OCI-LY1 (cell line): ENCODE measurements around the gene CEP162.

Experiments
- H2AFZ ChIP-seq: fragments of 200-600 bp; sonication (generic), shearing (Covaris generic); 2 replicates; pipeline ENCODE4 v1.6.0; 2014; ENCODE audit warnings: antibody characterized with exemption, mild to moderate bottlenecking, low read length
- H3F3A ChIP-seq: fragments of 200-600 bp; sonication (generic), shearing (Covaris generic); 2 replicates; pipeline ENCODE4 v1.6.0; 2014; ENCODE audit warnings: mild to moderate bottlenecking, antibody characterized with exemption, low read length, moderate library complexity; ENCODE audit not compliant: insufficient read depth
- H3K27ac ChIP-seq: fragments of 200-600 bp; sonication (generic); 2 replicates; pipeline ENCODE4 v1.5.1; 2014; ENCODE audit warnings: low read length, mixed run types, mild to moderate bottlenecking, low read depth; ENCODE audit not compliant: poor library complexity, severe bottlenecking
- H3K27me3 ChIP-seq: fragments of 200-600 bp; sonication (generic); 2 replicates; pipeline ENCODE4 v1.6.0; 2014; ENCODE audit warnings: antibody characterized with exemption, mild to moderate bottlenecking, low read length, moderate library complexity; ENCODE audit not compliant: insufficient read depth
- H3K36me3 ChIP-seq: fragments of 200-600 bp; sonication (generic); 2 replicates; pipeline ENCODE4 v1.6.1; 2014; ENCODE audit warnings: mild to moderate bottlenecking, antibody characterized with exemption, low read length, moderate library complexity, mixed read lengths; ENCODE audit not compliant: insufficient read depth
- H3K4me1 ChIP-seq: fragments of 200-600 bp; sonication (generic); 2 replicates; pipeline ENCODE4 v1.5.1; 2014; ENCODE audit warnings: mild to moderate bottlenecking, low read length, moderate library complexity; ENCODE audit not compliant: insufficient read depth, severe bottlenecking
- H3K4me2 ChIP-seq: fragments of 200-600 bp; sonication (generic), shearing (Covaris generic); 2 replicates; pipeline ENCODE4 v1.6.1; 2014; ENCODE audit warnings: low read length
- H3K4me3 ChIP-seq: fragments of 200-600 bp; sonication (generic); 2 replicates; pipeline ENCODE4 v1.5.1; 2014; ENCODE audit warnings: low read length, low read depth, mild to moderate bottlenecking, mixed read lengths; ENCODE audit not compliant: poor library complexity, severe bottlenecking
- H3K79me2 ChIP-seq: fragments of 200-600 bp; shearing (Covaris generic); 2 replicates; pipeline ENCODE4 v1.6.1; 2016; ENCODE audit warnings: mixed run types, low read length, mixed read lengths; ENCODE audit not compliant: insufficient read depth
- H3K9ac ChIP-seq: fragments of 200-600 bp; sonication (generic), shearing (Covaris generic); 2 replicates; pipeline ENCODE4 v1.6.1; 2014; ENCODE audit warnings: mild to moderate bottlenecking, low read length, mixed read lengths
- H3K9me2 ChIP-seq: fragments of 200-600 bp; sonication (generic), shearing (Covaris generic); 2 replicates; pipeline ENCODE4 v1.6.1; 2014; ENCODE audit warnings: low read depth, mild to moderate bottlenecking, low read length, mixed read lengths
- H3K9me3 ChIP-seq: fragments of 200-600 bp; shearing (Covaris generic); 2 replicates; pipeline ENCODE4 v1.6.1; 2014; ENCODE audit warnings: low read length, mixed read lengths
- H4K20me1 ChIP-seq: fragments of 200-600 bp; sonication (generic), shearing (Covaris generic); 2 replicates; pipeline ENCODE4 v1.6.0; 2016; ENCODE audit warnings: mild to moderate bottlenecking, low read length; ENCODE audit not compliant: insufficient read depth
- EZH2 ChIP-seq: fragments of 200-600 bp; sonication (generic), shearing (Covaris generic); IDR thresholded peaks from 2 replicates; pipeline ENCODE4 v1.8.0; 2017; ENCODE audit warnings: borderline replicate concordance, mixed run types, mild to moderate bottlenecking, antibody characterized with exemption, low read length, moderate library complexity, mixed read lengths
- TF ChIP-seq, protein P1 (sequence below): fragments of 200-600 bp; sonication (generic), shearing (Covaris generic); IDR thresholded peaks from 2 replicates; pipeline ENCODE4 v1.5.1; 2017; ENCODE audit warnings: mild to moderate bottlenecking, antibody characterized with exemption, low read length, moderate library complexity, mixed read lengths

CEP162 gene

DNA sequence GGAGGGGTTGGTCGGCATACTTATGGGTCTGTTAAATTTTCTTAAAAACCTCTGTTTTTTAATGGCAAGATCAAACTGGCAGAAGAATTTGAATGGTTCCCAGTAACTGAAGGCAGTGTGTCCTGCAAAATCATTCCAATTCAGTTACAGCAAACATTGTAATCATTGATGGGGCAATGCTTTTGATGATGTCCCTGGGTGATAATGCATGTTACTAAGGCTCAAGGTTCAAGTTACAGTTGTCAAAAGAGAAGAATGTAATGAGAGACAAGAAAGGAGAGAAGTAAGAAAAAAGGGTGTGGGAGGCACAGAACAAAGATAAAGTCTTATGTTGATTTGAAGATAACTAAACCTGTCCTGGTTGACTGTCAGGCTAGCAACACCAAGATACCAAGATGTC is 54.9 kb downstream of the CEP162 start:
- no peak overlapping the region for H3K4me3 ChIP-seq
- no peaks in the 10 kb centered on the region for H3K79me2 ChIP-seq
- H3F3A ChIP-seq = no peaks in the 10 kb centered on the region
- no peak overlapping the region for H3K9ac ChIP-seq
- peaks cover 7% of the 10 kb centered on the region for H3K4me1 ChIP-seq
- H3K27ac ChIP-seq = no peak overlapping the region
- no peaks in the 10 kb centered on the region for H4K20me1 ChIP-seq
- no peaks in the 10 kb centered on the region for H3K9me3 ChIP-seq
- H3K36me3 ChIP-seq = peaks cover 10% of the 10 kb centered on the region; the same call in 1 of the 2 replicates
- H2AFZ ChIP-seq = no peak overlapping the region
- H3K9me2 ChIP-seq = no peaks in the 10 kb centered on the region
- no peaks in the 10 kb centered on the region for H3K27me3 ChIP-seq
- H3K4me2 ChIP-seq = no peak overlapping the region
- no peak for TF ChIP-seq EZH2
- TF ChIP-seq, protein P1, sequence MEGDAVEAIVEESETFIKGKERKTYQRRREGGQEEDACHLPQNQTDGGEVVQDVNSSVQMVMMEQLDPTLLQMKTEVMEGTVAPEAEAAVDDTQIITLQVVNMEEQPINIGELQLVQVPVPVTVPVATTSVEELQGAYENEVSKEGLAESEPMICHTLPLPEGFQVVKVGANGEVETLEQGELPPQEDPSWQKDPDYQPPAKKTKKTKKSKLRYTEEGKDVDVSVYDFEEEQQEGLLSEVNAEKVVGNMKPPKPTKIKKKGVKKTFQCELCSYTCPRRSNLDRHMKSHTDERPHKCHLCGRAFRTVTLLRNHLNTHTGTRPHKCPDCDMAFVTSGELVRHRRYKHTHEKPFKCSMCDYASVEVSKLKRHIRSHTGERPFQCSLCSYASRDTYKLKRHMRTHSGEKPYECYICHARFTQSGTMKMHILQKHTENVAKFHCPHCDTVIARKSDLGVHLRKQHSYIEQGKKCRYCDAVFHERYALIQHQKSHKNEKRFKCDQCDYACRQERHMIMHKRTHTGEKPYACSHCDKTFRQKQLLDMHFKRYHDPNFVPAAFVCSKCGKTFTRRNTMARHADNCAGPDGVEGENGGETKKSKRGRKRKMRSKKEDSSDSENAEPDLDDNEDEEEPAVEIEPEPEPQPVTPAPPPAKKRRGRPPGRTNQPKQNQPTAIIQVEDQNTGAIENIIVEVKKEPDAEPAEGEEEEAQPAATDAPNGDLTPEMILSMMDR = no peak

DNA sequence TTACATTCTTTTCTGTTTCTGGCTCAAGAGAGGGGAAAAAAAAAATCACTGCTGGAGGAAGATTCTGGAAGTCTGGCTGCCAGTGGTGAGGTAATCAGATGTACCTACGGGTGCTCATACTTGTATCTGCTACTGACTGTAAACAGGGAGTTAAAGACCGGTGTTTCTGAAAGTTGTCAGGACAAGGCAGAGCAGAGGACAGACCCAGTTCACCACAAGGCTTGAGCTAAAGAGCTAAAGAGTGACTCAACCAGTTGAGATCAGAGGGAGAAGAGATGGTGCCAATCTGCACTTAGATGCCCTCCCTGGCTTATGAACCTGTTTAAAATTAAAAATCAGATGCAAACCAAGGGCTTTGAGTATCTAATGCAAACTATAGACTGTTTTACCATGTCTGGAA is 55.4 kb downstream of the CEP162 start:
- Histone ChIP-seq H3K9me2 (no peaks in the 10 kb centered on the region), H3F3A (no peaks in the 10 kb centered on the region), H3K4me1 (peaks cover 7% of the 10 kb centered on the region), H3K36me3 (peaks cover 10% of the 10 kb centered on the region; the same call in 1 of the 2 replicates), H3K4me2 (no peak overlapping the region), H3K79me2 (no peaks in the 10 kb centered on the region), H3K4me3 (no peak overlapping the region), H3K9ac (no peak overlapping the region), H2AFZ (no peak overlapping the region), H3K9me3 (no peaks in the 10 kb centered on the region), H3K27me3 (no peaks in the 10 kb centered on the region), H4K20me1 (no peaks in the 10 kb centered on the region), H3K27ac (no peak overlapping the region)
- TF ChIP-seq, protein P1 = no peak
- TF ChIP-seq EZH2 = no peak

DNA sequence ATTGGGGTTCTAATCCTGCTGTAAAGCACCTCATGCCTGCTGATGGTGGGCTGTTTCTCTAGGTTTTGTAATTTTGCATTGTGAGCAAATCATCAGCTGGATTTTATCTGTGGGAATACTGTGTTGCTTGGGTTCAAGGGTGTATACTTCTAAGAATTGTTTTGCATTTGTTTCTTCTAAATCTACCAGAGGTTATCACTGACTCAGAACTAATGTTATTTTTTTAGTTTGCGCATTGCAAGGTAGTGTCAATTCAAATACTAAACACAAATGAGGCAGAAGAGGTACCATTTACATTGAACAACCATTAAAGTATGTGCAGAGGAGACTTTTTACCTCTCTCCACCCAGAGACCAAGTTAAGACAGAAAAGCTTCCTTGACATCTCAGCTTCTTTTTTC is 60.0 kb downstream of the CEP162 start:
- peaks cover 7% of the 10 kb centered on the region for H3K4me1 ChIP-seq
- no peak overlapping the region for H2AFZ ChIP-seq

More for the DNA sequence above, 60.0 kb downstream of the CEP162 start:
- Histone ChIP-seq H4K20me1 (no peaks in the 10 kb centered on the region), H3K9me3 (no peaks in the 10 kb centered on the region), H3K36me3 (peaks cover 7% of the 10 kb centered on the region; the same call in 1 of the 2 replicates), H3K4me3 (no peak overlapping the region), H3K4me2 (no peak overlapping the region), H3F3A (no peaks in the 10 kb centered on the region), H3K27ac (no peak overlapping the region), H3K27me3 (no peaks in the 10 kb centered on the region), H3K9me2 (no peaks in the 10 kb centered on the region), H3K79me2 (no peaks in the 10 kb centered on the region), H3K9ac (no peak overlapping the region)
- TF ChIP-seq, protein P1 = no peak
- no peak for TF ChIP-seq EZH2
